Measurements from ENCODE around the gene PIGT.
A peak's percentile ranks its signal among the peaks of the same experiment; 100 is the strongest.

The PIGT gene

GRCh38 chr20:45449528-45449927 lies 33.6 kb downstream of the PIGT start (continued):
- TF ChIP-seq ZNF24 (tag by site-specific recombination; IDR thresholded peaks at IDR 0.05) (no peak), ZNF544 (tag by site-specific recombination; IDR thresholded peaks at IDR 0.05) (no peak), ZNF132 (tag by site-specific recombination; IDR thresholded peaks at IDR 0.05; ENCODE audit: borderline replicate concordance) (no peak)

- Histone ChIP-seq H3K4me3 (ENCODE audit: low read depth, low read length) (no peak overlapping the region), H3K36me3 (ENCODE audit: control insufficient read depth in 2 of 2, insufficient read depth in 1 of 2, low read length in 2 of 2) (no peaks in the 10 kb centered on the region), H3K27ac (ENCODE audit: extremely low read depth, low read depth, low read length) (no peak overlapping the region), H3K9me3 (ENCODE audit: control insufficient read depth, insufficient read depth, low read depth, low read length) (no peaks in the 10 kb centered on the region), H3K4me1 (ENCODE audit: control insufficient read depth, insufficient read depth, low read length) (no peaks in the 10 kb centered on the region)
- ChIA-PET CTCF (interaction anchor here (0.6 to 7.9 kb wide), 25 partner anchors 9 to 371 kb away, joined by 3 to 90 read pairs (median 4); partner anchors contain the start of gene DBNDD2), POLR2A (interaction anchor here (0.6 to 1.0 kb wide), 3 partner anchors 87 to 1043 kb away, joined by 3 to 4 read pairs (median 3); partner anchors contain the start of gene SYS1)
- TF ChIP-seq ZNF654 (tag by site-specific recombination; IDR thresholded peaks at IDR 0.05; ENCODE audit: low read depth) (peak; percentile 54), ZFP37 (tag by site-specific recombination; IDR thresholded peaks at IDR 0.05) (no peak), ZNF792 (tag by site-specific recombination; IDR thresholded peaks at IDR 0.05) (no peak)
- TF ChIP-seq, protein P1, sequence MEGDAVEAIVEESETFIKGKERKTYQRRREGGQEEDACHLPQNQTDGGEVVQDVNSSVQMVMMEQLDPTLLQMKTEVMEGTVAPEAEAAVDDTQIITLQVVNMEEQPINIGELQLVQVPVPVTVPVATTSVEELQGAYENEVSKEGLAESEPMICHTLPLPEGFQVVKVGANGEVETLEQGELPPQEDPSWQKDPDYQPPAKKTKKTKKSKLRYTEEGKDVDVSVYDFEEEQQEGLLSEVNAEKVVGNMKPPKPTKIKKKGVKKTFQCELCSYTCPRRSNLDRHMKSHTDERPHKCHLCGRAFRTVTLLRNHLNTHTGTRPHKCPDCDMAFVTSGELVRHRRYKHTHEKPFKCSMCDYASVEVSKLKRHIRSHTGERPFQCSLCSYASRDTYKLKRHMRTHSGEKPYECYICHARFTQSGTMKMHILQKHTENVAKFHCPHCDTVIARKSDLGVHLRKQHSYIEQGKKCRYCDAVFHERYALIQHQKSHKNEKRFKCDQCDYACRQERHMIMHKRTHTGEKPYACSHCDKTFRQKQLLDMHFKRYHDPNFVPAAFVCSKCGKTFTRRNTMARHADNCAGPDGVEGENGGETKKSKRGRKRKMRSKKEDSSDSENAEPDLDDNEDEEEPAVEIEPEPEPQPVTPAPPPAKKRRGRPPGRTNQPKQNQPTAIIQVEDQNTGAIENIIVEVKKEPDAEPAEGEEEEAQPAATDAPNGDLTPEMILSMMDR (tag by site-specific recombination; IDR thresholded peaks at IDR 0.05): peak; percentile 24; the same call in 1 of the 2 replicates
- TF ChIP-seq, protein P2, sequence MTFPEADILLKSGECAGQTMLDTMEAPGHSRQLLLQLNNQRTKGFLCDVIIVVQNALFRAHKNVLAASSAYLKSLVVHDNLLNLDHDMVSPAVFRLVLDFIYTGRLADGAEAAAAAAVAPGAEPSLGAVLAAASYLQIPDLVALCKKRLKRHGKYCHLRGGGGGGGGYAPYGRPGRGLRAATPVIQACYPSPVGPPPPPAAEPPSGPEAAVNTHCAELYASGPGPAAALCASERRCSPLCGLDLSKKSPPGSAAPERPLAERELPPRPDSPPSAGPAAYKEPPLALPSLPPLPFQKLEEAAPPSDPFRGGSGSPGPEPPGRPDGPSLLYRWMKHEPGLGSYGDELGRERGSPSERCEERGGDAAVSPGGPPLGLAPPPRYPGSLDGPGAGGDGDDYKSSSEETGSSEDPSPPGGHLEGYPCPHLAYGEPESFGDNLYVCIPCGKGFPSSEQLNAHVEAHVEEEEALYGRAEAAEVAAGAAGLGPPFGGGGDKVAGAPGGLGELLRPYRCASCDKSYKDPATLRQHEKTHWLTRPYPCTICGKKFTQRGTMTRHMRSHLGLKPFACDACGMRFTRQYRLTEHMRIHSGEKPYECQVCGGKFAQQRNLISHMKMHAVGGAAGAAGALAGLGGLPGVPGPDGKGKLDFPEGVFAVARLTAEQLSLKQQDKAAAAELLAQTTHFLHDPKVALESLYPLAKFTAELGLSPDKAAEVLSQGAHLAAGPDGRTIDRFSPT (tag by site-specific recombination; IDR thresholded peaks at IDR 0.05): no peak
Observed at GRCh38 chr20:45450097-45450818, 34.3 kb downstream of the PIGT start.

DNA sequence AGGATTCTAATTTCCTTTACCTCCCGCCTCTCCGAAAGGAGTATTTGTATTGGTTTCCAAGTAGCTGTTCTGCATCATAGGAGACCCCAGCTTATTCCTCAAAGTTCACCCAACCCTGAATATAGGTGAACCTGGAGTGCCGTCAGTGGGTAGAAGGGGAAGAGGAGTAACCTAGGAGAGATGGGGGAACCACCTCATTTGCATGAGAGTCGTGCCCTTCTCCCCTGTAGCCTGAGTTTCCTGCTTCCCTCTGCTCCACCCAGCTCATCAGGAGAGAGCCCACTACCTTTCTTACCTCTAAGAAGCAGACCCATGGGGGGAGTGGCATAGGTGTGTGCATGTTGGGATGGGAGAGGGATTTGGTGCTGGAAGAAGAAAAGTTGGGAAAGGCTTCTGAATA lies 36.3 kb downstream of the PIGT start:
- no peak overlapping the region for H3K4me3 ChIP-seq (ENCODE audit: low read depth, low read length)
- no peaks in the 10 kb centered on the region for H3K36me3 ChIP-seq (ENCODE audit: control insufficient read depth in 2 of 2, insufficient read depth in 1 of 2, low read length in 2 of 2)
- H3K9me3 ChIP-seq (ENCODE audit: control insufficient read depth, insufficient read depth, low read depth, low read length): no peaks in the 10 kb centered on the region
- POLR2A ChIA-PET: no interaction called here
- TF ChIP-seq TCF7L2 (IDR thresholded peaks at IDR 0.05; ENCODE audit: borderline replicate concordance, low read depth, low read length) (no peak), ZNF76 (tag by site-specific recombination; IDR thresholded peaks at IDR 0.05; ENCODE audit: borderline replicate concordance, low read depth) (no peak), ZNF544 (tag by site-specific recombination; IDR thresholded peaks at IDR 0.05) (no peak), ZNF132 (tag by site-specific recombination; IDR thresholded peaks at IDR 0.05; ENCODE audit: borderline replicate concordance) (no peak), ZNF266 (tag by site-specific recombination; IDR thresholded peaks at IDR 0.05; ENCODE audit: low read depth) (no peak), ZNF654 (tag by site-specific recombination; IDR thresholded peaks at IDR 0.05; ENCODE audit: low read depth) (no peak), ZNF140 (tag by site-specific recombination; IDR thresholded peaks at IDR 0.05) (no peak), ZXDB (tag by site-specific recombination; IDR thresholded peaks at IDR 0.05) (no peak), ZNF350 (tag by site-specific recombination; IDR thresholded peaks at IDR 0.05) (no peak), ZBTB49 (tag by site-specific recombination; IDR thresholded peaks at IDR 0.05; ENCODE audit: low read depth) (no peak), ZNF677 (tag by site-specific recombination; IDR thresholded peaks at IDR 0.05) (no peak), ZNF660 (tag by site-specific recombination; IDR thresholded peaks at IDR 0.05) (no peak), ZNF302 (tag by site-specific recombination; IDR thresholded peaks at IDR 0.05; ENCODE audit: low read depth) (no peak), YY1 (tag by site-specific recombination; IDR thresholded peaks at IDR 0.05) (no peak)
- TF ChIP-seq, protein P3, sequence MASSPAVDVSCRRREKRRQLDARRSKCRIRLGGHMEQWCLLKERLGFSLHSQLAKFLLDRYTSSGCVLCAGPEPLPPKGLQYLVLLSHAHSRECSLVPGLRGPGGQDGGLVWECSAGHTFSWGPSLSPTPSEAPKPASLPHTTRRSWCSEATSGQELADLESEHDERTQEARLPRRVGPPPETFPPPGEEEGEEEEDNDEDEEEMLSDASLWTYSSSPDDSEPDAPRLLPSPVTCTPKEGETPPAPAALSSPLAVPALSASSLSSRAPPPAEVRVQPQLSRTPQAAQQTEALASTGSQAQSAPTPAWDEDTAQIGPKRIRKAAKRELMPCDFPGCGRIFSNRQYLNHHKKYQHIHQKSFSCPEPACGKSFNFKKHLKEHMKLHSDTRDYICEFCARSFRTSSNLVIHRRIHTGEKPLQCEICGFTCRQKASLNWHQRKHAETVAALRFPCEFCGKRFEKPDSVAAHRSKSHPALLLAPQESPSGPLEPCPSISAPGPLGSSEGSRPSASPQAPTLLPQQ (tag by site-specific recombination; IDR thresholded peaks at IDR 0.05): no peak
- CTCF ChIA-PET: interaction anchor here (0.9 to 7.9 kb wide), 5 partner anchors 11 to 160 kb away, joined by 3 to 90 read pairs (median 4); partner anchors contain the start of gene SYS1
- H3K4me1 ChIP-seq (ENCODE audit: control insufficient read depth, insufficient read depth, low read length): no peaks in the 10 kb centered on the region
- H3K27ac ChIP-seq (ENCODE audit: extremely low read depth, low read depth, low read length): no peak overlapping the region

All from HEK293 (cell line).